Skeletal muscle satellite cell (primary cell): ENCODE measurements around the gene TBCCD1.
A peak's percentile ranks its signal among the peaks of the same experiment; 100 is the strongest.
"Not testable (repeated sequence)": the region's sequence is repeated elsewhere in the genome, so short reads cannot be mapped to it uniquely, and the experiment has no call there.

Experiments
- H3K27me3 ChIP-seq: 2 replicates; pipeline ENCODE4 v1.7.0; 2013; ENCODE audit warnings: low read length; ENCODE audit not compliant: control insufficient read depth, insufficient read depth
- H3K36me3 ChIP-seq: 2 replicates; pipeline ENCODE4 v1.7.0; 2013; ENCODE audit warnings: mild to moderate bottlenecking, control low read depth, low read length; ENCODE audit not compliant: insufficient read depth
- H3K4me1 ChIP-seq: 2 replicates; pipeline ENCODE4 v1.7.0; 2013; ENCODE audit warnings: low read length; ENCODE audit not compliant: control insufficient read depth, insufficient read depth
- H3K4me2 ChIP-seq: 2 replicates; pipeline ENCODE4 v1.7.0; 2013; ENCODE audit warnings: mild to moderate bottlenecking, low read length
- H3K4me3 ChIP-seq: 2 replicates; pipeline ENCODE4 v1.7.0; 2013; ENCODE audit warnings: low read length
- H3K9ac ChIP-seq: 2 replicates; pipeline ENCODE4 v1.7.0; 2013; ENCODE audit warnings: mild to moderate bottlenecking, low read depth, low read length, moderate library complexity
- H3K9me3 ChIP-seq: replicated peaks from 2 replicates; pipeline ENCODE4 v1.7.0; 2013; ENCODE audit warnings: mild to moderate bottlenecking, control low read depth, low read length

Gene TBCCD1

DNA sequence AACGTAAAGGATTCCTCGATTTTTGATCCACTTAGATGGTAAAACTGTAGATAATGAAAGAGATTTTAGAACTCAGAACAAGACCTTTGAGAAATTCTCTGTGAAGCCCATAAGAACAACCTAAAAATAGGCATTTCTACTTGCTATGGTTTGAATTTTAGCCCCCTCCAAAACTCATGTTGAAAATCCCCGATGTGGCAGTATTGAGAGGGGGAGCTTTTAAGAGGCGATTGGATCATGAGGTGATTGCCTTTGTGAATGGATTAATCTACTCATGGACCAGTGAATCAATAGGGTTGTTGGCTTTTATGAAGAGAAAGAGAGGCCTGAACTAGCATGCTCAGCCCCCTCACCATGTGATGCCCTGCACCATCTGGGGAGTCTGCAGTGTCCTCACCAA, 25.5 kb upstream of the TBCCD1 start:
- Histone ChIP-seq H3K36me3 (no peaks in the 10 kb centered on the region), H3K9me3 (no peaks in the 10 kb centered on the region), H3K4me3 (no peak overlapping the region), H3K4me1 (no peaks in the 10 kb centered on the region), H3K4me2 (no peak overlapping the region), H3K9ac (no peak overlapping the region), H3K27me3 (no peaks in the 10 kb centered on the region)

DNA sequence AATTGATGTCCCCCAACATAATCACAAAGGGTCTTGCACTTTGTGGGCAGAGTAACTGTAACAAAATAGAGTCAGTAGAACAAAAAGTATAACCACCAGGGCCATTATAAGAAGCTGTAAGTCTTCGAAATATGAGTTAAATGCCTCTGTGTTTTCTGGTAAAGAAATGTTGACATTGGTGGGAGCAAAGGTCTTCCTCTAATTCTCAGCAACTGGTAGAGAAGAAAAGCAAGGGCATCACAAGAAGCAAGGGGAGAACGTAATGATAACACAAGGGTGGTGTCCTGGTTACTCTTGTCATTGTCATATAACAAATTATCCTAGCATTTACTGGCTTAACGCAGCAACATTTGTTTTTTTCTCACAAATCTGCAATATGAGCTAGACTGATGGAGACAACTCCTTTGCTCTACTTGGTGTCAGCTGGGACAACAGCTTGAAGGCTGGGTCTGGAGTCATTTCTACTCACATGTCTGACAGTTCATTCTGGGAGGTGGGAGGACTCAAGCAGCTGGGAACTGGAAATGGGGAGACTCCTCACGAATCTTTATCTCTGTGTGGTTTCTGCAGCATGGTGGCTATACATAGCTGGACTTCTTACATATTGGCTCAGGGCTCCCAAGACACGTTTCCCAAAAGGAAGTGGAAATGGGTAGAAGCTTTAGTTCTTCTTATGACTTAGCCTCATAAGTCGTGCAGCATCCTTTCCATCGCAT, 23.6 kb upstream of the TBCCD1 start:
- Histone ChIP-seq H3K9ac (no peak overlapping the region), H3K9me3 (no peaks in the 10 kb centered on the region), H3K4me3 (no peak overlapping the region), H3K27me3 (no peaks in the 10 kb centered on the region), H3K4me2 (no peak overlapping the region), H3K36me3 (peaks cover 6% of the 10 kb centered on the region), H3K4me1 (no peaks in the 10 kb centered on the region)

DNA sequence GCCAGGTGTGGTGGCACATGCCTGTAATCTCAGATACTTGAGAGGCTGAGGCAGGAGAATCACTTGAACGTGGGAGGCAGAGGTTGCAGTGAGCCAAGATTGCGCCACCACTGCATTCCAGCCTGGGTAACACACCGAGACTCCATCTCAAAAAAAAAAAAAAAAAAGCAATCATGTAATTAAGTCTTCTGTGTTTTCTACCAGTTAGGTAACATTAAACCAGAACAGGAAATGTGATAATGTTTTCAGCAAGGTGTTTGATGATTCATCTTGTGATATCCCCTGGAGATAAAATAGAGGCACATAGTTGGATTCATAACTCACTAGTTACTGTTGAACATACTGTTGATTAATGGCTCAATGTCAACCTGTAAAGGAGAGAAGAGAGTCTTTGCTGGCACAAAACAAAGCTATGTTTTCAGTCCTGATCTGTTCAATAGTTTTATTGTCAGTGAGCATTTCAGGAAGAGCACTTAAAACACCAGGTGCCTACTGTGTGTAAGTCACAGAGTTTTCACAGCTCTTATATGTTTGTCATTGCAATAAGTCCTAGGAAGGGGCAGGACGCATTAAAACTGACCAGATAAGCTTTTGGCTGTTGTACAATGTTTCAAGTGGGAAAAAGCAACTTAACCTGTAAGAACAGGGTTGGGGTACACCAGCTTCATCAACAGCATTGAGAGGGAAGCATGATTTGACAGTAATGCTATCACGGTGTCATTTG, 22.9 kb upstream of the TBCCD1 start:
- Histone ChIP-seq H3K27me3 (no peaks in the 10 kb centered on the region), H3K9me3 (no peaks in the 10 kb centered on the region), H3K4me3 (no peak overlapping the region), H3K4me2 (no peak overlapping the region), H3K9ac (no peak overlapping the region), H3K36me3 (peaks cover 13% of the 10 kb centered on the region), H3K4me1 (no peaks in the 10 kb centered on the region)

DNA sequence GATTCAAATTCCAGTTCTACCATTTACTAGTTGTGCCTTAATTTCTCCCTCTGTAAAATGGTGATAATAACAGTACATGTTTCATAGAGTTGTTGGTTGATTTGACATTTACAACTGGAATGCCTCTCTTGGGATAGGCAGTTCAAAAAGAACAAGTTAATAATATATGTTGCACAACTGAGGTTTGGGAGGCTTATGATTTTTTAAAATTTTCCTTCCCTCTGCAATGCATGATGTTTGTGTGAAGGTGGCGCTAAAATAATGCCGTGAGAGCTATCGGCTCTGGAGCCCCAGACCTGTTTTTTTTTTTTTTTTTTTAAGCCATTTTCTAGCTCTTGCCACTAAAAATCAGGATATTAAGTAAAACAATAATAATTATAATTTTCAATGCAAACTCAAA, 22.0 kb upstream of the TBCCD1 start:
- no peak overlapping the region for H3K9ac ChIP-seq
- peaks cover 22% of the 10 kb centered on the region for H3K36me3 ChIP-seq
- H3K27me3 ChIP-seq = no peaks in the 10 kb centered on the region
- H3K4me3 ChIP-seq = no peak overlapping the region
- no peak overlapping the region for H3K4me2 ChIP-seq
- H3K4me1 ChIP-seq = peaks cover under 1% of the 10 kb centered on the region
- H3K9me3 ChIP-seq = no peaks in the 10 kb centered on the region

DNA sequence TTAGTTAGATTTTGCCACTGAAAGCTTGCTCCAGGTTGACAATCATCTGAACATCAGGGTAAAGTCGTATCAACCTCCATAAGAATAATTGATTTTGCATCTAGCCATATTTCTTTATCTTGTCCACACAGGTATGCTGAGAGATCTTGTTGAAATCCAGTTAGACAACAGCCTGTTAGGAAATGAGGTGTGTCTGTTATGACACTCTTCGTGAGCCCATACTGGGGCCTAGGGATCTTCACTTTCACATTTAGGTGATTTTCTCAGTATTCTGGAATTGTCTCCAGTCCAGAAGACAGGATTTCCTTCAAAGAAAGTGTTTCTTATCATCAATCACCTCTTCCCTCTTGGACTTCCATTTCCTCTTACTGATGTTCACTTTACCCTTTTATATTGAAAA, 21.5 kb upstream of the TBCCD1 start:
- H3K27me3 ChIP-seq = no peaks in the 10 kb centered on the region
- no peak overlapping the region for H3K4me2 ChIP-seq
- H3K9ac ChIP-seq = no peak overlapping the region
- H3K4me3 ChIP-seq = no peak overlapping the region
- peaks cover 25% of the 10 kb centered on the region for H3K36me3 ChIP-seq
- no peaks in the 10 kb centered on the region for H3K9me3 ChIP-seq
- peaks cover 5% of the 10 kb centered on the region for H3K4me1 ChIP-seq

DNA sequence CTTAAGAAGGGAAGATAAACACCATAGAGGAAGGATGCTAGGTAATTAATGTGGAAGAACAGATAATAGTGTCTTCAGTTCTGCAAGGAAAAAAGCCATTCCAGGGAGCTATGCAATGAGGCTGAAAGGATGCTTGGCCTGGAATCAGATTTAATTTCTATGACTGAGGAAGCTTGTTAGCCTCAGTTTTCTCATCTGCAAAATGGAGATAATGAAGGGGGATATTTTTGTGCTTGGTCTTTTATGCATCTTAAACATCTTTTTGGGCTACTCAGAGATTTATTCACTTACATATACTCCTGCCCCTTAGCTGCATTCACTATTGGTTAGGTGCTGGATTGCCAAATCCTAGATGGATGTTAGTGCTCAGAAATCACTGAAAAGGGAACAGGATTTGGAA, 20.0 kb upstream of the TBCCD1 start:
- Histone ChIP-seq H3K27me3 (no peaks in the 10 kb centered on the region), H3K4me1 (peaks cover 5% of the 10 kb centered on the region), H3K4me3 (no peak overlapping the region), H3K4me2 (no peak overlapping the region), H3K9ac (no peak overlapping the region), H3K9me3 (no peaks in the 10 kb centered on the region), H3K36me3 (peaks cover 39% of the 10 kb centered on the region)

DNA sequence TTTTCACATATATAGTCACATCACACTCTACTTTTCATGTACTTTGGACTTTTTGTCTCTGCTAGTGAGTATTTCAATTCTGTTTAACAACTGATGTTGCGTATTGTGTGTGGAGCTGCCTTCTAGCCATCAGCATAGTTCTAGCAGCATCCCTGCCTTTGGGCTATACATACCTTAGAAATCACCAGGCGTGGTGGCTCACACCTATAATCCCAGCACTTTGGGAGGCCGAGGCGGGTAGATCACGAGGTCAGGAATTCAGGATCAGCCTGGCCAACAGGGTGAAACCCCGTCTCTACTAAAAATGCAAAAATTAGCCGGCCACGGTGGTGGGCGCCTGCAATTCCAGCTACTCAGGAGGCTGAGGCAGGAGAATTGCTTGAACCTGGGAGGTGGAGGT, 19.1 kb upstream of the TBCCD1 start:
- not testable (repeated sequence) for H3K9me3 ChIP-seq, H3K9ac ChIP-seq, H3K4me2 ChIP-seq, H3K27me3 ChIP-seq, H3K4me1 ChIP-seq, H3K4me3 ChIP-seq
- peaks cover 44% of the 10 kb centered on the region for H3K36me3 ChIP-seq

DNA sequence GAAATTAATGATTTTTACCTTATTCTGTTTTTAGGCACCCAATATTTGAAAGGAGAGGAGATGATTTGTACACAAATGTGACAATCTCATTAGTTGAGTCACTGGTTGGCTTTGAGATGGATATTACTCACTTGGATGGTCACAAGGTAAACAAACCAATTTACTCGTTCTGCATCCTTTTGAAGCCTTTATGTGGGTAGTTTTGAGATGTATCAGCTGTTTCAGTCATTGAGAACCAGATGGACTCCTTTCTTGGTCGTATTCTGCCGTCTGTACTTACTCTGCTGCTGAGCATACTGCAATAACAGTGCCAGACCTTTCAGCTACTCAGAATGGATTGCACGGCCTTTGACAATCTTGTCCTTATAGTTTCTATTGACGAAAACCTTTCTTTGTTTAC, 16.7 kb upstream of the TBCCD1 start:
- Histone ChIP-seq H3K9me3 (no peaks in the 10 kb centered on the region), H3K36me3 (peaks cover 64% of the 10 kb centered on the region)

DNA sequence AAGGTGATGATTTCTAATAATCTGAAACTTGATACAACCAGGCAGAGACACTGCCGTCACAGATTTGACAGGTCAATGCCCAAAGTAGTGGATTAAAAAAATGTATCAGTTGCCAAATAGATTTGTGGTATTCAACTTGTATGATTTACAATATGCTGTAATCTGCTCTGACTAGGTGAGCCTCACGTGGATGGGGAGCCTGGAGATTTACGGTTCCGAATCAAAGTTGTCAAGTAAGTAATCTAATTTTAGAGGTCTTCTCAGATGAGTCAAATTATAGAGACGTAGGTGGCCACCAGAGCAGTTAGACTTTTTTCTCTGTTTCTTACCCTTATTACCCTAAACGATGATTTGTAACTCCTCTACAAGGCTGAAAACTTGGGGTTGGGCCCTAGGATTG, 15.4 kb upstream of the TBCCD1 start:
- no peak overlapping the region for H3K9ac ChIP-seq
- peaks cover 5% of the 10 kb centered on the region for H3K4me1 ChIP-seq
- H3K36me3 ChIP-seq = peaks cover 68% of the 10 kb centered on the region
- H3K27me3 ChIP-seq = no peaks in the 10 kb centered on the region
- no peaks in the 10 kb centered on the region for H3K9me3 ChIP-seq
- H3K4me2 ChIP-seq = no peak overlapping the region
- H3K4me3 ChIP-seq = no peak overlapping the region

More for the DNA sequence above, 16.7 kb upstream of the TBCCD1 start:
- H3K4me2 ChIP-seq = no peak overlapping the region
- H3K9ac ChIP-seq = no peak overlapping the region
- peaks cover 5% of the 10 kb centered on the region for H3K4me1 ChIP-seq
- H3K4me3 ChIP-seq = no peak overlapping the region
- H3K27me3 ChIP-seq = no peaks in the 10 kb centered on the region

DNA sequence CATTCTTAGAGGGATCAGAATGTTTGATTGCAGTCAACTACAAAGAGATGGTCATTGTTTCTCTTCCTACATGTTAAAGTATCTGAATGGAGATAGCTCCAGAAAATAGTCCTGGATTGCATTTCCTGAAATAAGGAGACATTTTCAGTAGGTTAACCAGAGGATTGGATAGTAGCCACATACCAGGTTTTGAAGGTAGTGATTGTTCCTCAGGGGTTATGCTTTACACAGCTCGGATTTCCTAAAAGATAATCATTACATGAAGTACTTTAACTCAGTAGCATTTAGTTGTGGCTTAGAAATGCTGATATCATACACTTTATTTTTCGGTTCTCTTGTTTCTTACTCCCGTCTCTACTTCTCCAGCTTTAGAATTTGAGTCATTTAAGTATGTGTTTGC, 13.6 kb upstream of the TBCCD1 start:
- Histone ChIP-seq H3K4me3 (no peak overlapping the region), H3K27me3 (no peaks in the 10 kb centered on the region), H3K9me3 (no peaks in the 10 kb centered on the region), H3K9ac (no peak overlapping the region), H3K4me1 (peaks cover 5% of the 10 kb centered on the region), H3K4me2 (no peak overlapping the region), H3K36me3 (peaks cover 76% of the 10 kb centered on the region)

DNA sequence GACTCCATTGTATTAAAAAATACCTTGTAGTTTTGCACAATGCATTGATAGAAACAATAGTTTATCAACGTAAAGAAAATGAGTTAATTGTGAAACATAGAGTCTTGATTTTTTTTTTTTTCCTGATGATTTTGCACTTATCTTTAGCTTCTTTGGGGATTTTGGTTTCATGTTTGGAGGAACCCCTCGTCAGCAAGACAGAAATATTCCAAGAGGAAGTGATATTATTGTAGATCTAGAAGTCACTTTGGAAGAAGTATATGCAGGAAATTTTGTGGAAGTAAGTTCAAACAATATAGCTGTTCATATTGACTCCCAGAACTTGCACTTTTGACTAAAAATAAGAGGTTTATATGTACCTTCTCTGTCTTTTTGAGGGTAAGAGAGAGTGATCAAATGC, 10.4 kb upstream of the TBCCD1 start:
- no peak overlapping the region for H3K9ac ChIP-seq
- H3K4me2 ChIP-seq = no peak overlapping the region
- H3K36me3 ChIP-seq = peaks cover 61% of the 10 kb centered on the region
- H3K9me3 ChIP-seq = no peaks in the 10 kb centered on the region
- no peaks in the 10 kb centered on the region for H3K4me1 ChIP-seq
- no peaks in the 10 kb centered on the region for H3K27me3 ChIP-seq
- H3K4me3 ChIP-seq = no peak overlapping the region

DNA sequence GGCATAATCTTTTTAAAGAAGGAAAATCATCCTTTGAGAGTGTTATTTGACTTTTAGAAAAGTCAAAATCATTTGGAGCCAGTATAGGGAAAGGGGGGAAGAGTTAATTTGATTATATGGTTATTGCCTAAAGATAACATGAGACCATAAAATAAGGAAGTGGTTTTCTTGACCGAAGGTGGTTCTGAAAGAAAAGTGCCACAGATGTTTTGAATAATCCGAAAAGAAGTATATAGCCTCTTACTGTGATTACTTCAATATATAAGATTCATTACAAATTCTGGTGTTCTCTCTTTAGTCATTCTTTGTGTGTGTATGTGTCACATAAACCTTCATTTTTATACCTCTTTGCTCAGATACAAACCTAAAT, 4.5 kb upstream of the TBCCD1 start:
- Histone ChIP-seq H3K36me3 (peaks cover 23% of the 10 kb centered on the region), H3K4me1 (peaks cover 14% of the 10 kb centered on the region), H3K27me3 (no peaks in the 10 kb centered on the region), H3K4me3 (peak overlapping the region; percentile 88), H3K9ac (peak overlapping the region; percentile 93), H3K4me2 (peak overlapping the region; percentile 78), H3K9me3 (no peaks in the 10 kb centered on the region)
